ENCODE results near the gene OR8G1.

- TF ChIP-seq POLR2A (IDR thresholded peaks at IDR 0.05; ENCODE audit: low read length) (no peak), GATA1 (IDR thresholded peaks at IDR 0.05; ENCODE audit: low read depth, low read length) (no peak)
Observed at GRCh38 chr11:124238512-124238911, 2.4 kb upstream of the OR8G1 start.

All from erythroblast (primary cell).